Activated CD8-positive, alpha-beta memory T cell treated with anti-CD3 and anti-CD28 coated beads, Interleukin-2, amount 50 U/mL, for 1 hour (primary cell): ENCODE data around the gene NDST1.

Source experiments
- DNase-seq: peaks from one replicate; pipeline ENCODE4 v3.0.0-alpha.2; 2020; ENCODE audit errors: extremely low read depth

The NDST1 gene

DNA sequence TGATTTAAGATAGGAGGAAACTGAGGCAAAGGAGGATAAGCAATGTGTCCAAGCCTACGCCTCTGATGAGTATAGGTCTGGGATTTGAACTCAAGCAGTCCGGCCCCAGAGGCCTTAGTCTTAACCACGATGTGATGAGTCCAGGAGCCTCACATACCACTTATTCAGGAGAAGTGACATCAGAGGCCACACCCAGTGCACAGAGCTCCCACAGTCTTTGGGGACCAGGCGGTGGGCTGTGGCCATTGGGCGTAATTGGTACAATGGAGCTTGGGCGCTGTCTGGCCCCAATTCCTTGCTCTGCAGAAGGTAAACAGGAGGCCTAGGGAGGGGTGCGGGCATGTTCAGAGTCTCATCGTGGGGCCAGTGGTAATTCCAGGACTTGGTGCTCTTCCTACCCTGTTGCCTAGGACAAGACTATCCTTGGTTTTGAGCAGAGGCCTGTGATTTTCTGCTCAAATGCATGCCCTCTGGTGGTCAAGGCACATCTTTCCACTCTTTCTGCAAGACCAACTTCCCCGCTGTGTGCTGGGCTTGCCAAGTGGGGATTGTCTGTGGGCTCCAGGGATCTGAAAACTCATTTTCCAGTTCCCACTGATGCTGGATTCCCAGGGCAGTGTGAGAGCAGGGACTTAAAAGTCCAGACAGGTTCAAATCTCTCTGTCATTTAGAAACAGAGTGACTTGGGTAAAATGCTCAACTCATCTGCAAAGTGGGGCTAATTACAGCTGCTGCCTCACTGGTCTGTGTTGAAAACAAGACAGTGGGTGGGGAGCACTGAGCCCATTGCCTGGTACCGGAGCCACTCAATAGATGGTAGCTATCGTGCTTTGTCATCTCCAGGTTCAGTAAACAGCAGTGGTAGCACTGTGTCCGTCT is 15.8 kb downstream of the NDST1 start:
- no peak for DNase-seq

DNA sequence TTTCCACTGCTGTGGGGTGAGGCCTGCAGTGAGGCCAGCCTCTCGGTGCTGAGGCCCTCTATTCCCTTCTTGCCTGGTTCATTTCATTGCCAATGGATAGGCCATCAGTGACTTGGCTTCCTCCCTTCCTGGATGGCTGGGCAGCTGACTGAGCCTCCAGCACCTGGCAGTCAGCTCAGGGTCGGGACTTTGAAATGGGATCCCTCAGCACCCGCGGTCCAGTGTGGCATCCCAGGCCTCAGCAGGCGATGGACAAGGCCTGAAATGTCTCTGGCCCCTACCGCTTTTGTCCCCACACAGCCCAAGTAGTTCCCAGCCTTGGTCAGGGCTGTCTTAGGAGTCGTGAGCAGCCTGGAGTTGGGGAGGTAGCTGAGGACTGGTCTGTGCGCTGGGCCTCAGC is 17.2 kb downstream of the NDST1 start:
- DNase-seq, result no peak

DNA sequence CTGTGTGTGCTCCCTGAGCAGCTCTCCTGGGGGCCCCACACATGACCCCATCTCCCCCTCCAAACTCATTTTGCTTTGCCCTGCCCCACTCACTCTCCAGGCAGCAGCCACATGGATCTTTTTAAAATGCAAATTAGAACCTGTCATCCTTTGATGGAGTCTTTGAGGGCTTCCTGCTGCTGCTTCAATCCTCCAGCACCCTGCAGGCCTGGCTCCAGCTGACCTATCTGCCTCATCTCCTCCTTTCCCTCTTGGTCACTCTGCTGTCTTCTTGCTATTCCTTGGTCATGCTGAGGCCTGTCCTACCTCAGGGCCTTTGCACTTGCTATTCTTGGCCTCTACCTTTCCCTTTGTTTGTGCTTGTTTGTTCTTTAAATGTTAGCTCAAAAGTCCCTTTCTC is 17.9 kb downstream of the NDST1 start:
- no peak for DNase-seq

DNA sequence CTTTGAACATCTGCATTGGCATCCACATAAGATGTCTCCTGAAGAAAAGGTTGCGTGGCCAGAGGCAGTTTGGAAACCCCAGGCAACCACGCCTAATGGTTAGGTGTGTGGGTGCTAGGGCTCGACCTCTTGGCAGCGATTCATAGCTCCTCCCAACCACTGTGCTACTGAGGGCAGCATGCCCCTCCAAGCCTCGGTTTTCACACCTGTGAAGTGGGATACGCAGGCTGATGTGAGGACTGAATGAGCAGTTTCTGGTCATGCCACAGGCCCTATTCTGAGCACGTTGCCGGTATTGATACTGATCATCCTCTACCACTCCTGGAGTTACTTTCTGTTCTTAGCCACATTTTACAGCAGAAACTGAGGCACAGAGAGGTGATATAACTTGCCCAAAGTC is 19.1 kb downstream of the NDST1 start:
- DNase-seq, result no peak

DNA sequence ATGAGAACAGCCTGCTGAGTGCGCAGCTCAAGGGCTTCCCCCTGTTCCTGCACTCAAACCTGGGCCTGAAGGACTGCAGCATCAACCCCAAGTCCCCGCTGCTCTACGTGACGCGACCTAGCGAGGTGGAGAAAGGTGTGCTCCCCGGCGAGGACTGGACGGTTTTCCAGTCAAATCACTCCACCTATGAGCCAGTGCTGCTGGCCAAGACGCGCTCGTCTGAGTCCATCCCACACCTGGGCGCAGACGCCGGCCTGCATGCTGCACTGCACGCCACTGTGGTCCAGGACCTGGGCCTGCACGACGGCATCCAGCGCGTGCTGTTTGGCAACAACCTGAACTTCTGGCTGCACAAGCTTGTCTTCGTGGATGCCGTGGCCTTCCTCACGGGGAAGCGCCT is 19.9 kb downstream of the NDST1 start:
- DNase-seq, result no peak

DNA sequence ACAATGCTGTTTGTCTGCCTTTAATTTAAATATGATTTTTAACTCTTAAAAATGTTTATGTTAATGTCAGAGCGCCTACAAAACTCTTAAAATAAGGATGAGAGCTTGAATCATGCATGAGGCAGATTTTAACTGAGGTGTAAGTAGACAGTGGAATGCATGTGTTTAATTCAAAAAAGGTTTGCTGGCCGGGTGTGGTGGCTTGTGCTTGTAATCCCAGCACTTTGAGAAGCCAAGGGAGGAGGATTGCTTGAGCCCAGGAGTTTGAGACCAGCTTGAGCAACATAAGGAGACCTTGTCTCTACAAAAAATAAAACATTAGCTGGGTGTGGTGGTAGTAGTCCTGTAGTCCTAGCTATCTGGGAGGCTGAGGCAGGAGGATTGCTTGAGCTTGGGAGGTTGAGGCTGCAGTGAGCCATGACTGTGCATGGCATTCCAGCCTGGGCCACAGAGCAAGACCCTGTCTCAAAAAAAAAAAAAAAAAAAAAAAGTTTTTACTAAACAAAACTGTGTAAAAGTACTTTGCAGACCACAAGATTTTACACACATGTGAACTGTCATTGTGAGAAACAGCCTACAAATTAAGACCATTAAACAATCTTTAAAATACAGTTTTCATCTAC is 21.1 kb downstream of the NDST1 start:
- no peak for DNase-seq

DNA sequence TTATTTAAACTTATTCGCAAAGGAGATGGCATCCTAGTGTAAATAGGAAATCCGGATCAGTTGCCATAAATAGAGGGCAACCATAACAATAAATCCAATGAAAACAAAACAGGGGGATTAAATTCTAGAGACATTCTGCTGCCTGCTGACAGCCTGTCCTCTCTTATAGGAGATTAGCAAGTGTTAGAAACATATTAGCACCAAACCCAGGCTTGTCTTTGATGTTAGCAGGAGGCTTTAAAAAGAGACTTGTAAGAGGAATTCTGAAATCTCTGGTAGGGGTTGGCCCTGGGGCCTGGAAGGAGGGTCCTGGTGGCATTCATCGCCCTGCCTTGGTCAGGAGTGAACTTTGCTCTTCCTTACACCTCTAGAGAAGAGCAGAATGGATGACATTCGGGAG is 21.6 kb downstream of the NDST1 start:
- DNase-seq, result no peak

DNA sequence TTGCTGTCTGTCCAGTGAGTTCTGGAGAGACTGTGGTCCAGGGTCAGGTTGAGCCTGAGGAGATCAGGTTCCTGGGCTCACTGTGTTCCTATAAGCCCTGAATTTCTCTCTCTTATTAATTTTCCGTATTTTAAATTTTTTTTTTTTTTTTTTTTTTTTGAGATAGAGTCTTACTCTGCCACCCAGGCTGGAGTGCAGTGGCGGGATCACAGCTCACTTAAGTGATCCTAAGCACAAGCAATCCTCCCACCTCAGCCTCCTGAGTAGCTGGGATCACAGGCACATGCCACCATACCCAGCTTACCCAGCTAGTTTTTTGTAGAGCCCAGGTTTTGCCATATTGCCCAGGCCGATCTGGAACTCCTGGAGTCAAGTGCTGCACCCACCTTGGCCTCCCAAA is 22.5 kb downstream of the NDST1 start:
- DNase-seq, result no peak

DNA sequence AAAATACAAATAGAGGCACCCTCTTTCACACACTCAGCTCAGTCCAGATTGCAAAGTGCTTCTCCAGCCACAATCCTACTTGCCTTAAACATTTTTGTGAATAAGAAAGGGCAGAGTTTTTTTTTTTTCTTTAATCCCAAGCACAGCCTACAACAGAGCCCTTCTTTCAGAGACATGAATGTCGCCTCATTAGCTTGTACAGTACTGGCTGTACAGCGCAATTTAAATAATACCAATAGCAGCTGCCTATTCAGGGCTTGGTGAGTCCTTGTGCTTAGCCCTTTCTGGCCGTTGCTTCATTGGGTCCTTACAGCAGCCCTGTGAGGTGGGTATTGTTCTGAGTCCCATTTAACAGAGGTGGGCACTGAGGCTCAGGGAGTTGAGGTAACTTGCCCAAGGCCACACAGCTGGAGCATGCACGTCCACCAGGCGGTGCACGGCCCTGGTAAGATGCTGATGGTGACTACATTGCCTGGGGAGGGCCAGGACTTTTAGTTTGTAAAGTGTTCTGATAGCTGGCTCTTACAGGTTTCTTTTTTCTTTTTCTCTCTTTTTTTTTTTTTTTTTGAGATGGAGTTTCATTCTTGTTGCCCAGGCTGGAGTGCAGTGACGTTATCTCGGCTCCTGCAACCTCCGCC is 23.1 kb downstream of the NDST1 start:
- no peak for DNase-seq

DNA sequence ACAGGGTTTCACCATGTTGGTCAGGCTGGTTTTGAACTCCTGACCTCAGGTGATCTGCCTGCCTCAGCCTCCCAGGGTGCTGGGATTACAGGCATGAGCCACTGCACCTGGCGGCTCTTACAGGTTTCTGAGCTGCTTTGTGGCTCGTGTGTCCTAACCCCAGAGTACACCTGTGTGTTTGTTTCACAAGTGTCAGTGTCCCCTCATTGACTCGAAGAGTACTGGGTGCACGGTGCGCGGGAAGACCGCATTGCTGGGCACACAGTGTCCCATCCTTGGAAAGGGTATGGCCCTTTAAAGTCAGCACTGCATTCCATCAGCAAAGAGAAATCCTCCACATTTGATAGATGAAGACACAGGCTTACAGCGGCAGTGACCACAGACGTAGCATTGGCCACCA is 23.8 kb downstream of the NDST1 start:
- no peak for DNase-seq

DNA sequence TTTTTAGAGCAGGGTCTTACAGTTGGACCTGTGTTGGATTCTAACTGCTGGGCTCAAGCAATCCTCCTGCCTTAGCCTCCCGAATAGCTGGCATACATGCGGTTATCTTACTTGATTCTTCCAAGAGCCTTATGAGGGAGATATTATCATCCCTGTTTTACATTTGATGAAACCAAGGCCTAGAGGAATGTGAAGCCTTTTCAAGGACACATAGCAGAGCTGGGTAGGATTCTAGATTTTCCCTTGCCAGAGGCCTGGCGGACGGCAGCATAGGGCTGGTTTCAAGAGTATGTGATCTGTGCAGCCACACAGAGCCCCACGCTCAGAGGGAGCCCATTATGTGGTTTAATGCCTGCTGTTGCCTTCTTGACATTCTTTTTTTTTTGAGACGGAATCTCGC is 24.2 kb downstream of the NDST1 start:
- DNase-seq, result no peak

DNA sequence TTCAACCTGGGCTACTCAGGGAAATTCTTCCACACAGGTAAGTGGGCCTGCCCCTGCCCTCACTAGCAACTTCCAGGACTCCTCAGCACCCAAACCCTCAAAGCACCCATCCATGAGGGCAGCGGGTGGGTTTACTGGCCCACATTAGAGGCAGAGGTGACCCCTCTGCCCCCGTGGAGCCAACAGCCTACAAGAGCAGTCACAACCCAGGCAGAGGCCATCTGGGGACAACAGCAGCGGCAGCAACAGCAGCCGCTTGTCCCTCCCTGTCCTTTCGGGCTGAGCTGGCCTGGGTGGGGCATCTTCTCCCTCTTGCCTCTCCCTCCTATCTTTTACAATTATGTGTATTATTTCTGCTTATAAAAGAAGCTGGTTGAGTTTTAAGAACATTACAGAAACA is 25.1 kb downstream of the NDST1 start:
- DNase-seq, result no peak

DNA sequence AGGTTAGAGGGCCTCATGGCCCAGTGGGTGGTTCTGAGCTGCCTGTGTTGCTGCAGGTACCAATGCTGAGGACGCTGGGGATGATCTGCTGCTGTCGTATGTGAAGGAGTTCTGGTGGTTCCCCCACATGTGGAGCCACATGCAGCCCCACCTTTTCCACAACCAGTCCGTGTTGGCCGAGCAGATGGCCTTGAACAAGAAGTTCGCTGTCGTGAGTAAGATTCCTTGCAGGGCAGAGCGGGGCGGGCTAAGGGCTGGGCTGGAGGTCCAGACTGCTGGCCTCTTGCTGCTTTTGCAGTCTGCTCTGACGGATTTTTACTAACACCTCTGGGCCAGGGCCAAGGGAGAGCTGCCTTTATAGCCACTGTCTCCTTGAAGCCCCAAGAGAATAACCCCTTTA is 26.9 kb downstream of the NDST1 start:
- no peak for DNase-seq

DNA sequence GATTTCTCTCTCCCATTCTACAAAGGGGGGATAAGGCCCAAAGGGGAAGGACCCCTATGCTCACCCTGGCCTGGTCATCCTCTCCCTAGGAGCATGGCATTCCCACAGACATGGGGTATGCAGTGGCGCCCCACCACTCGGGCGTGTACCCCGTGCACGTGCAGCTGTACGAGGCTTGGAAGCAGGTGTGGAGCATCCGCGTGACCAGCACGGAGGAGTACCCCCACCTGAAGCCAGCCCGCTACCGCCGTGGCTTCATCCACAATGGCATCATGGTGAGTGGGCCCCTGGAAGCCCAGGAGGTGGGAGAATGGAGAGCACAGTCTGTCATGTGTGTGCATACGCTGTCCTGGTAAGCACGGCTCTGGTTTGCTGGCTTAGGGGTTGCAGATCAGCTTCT is 27.7 kb downstream of the NDST1 start:
- DNase-seq, result no peak

DNA sequence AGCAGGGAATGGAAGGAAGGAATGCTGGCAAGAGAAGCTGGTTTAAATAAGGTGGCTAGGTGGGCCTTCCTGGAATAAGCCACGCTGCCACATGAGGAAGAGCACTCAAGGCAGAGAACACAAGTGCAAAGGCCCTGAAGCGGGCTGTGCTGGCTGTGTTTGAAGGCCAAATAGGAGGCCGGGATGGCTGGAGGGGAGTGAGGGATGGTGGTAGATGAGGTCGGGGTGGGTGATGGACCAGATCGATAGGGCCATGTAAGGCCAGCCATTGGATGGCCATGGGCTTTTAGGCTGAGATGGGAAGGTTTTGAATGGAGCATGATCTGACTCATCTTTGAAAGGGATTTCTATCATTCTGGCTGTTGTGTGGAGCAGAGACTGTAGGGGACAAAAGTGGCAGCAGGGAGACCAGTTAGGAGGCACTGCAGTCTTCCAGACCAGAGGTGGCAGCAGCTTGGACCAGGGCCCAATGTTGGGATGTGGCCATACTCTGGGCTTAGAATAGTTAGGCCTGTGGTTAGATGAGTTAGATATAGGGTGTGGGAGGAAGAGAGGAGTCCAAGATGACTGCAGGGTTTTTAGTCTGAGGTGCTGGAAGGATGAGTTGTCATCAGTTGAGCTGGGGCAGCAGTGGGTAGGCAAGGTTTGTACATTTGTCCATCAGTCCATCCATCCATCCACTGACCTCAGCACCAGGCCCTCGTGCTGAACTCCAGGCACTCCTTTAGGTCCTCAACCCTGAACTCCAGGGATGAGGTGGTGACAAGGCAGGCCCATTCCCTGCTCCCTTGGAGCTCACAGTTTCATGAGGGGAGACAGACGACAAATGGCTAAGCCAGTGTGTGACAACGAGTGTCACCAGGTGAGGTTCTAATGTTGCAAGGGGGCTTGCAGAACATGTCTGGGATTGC is 30.3 kb downstream of the NDST1 start:
- no peak for DNase-seq

DNA sequence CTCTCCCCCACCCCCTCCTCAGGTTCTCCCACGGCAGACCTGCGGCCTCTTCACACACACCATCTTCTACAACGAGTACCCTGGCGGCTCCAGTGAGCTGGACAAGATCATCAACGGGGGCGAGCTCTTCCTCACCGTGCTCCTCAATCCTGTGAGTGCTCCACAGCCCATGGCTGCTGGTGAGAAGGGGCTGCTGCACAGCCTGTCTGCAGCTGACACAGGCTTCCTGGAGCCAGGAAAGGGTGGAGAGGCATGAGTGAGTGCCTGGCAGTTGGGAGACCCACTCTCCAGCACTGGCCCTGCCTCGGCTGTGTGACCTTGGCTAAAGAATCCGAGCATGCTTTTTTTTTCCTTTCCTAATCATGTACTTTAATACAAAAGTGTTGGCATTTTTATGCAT is 31.3 kb downstream of the NDST1 start:
- DNase-seq, result no peak

DNA sequence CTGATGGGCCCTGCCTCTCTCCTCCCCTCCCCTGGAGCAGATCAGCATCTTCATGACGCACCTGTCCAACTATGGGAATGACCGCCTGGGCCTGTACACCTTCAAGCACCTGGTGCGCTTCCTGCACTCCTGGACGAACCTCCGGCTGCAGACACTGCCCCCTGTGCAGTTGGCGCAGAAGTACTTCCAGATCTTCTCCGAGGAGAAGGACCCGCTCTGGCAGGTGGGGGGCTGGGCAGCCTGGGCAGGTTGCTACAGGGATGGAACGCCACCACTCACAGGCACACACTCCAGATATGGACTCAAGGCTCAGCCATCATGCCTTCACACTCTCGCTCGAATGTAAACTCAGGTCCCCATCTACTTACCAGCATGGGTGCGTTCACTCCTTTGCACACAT is 32.1 kb downstream of the NDST1 start:
- DNase-seq, result no peak

DNA sequence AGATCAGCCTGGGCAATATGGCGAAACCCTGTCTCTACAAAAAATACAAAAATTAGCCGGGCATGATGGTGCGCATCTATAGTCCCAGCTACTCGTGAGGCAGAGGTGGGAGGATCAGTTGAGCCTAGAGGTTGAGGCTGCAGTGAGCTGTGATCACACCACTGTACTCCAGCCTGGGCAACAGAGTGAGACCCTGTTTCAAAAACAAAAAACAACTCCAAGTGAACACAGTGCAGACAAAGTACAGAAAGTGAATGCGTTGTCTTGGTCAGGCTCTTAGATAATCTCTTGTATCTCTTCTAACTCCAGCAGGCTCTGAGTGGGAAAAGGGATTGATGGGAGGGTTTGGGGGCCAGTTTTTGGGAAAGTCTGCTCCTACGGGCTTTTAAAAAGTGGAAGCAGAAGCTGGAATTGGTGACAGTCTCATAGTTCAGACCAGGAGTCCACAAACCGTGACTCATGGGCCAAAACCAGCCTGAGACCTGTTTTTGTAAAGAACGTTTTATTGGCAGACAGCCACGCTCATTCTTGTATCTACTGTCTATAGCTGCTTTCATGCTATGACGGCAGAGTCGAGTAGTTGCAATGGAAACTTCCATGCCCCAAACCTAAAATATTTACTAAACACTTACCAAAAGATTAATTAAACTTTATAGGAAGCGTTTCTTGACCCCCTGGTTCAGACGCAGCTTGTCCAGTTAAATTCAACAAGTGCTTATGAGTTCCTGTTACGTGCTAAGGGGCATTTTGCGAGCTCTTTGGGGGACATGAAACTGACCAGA is 32.9 kb downstream of the NDST1 start:
- DNase-seq, result no peak

DNA sequence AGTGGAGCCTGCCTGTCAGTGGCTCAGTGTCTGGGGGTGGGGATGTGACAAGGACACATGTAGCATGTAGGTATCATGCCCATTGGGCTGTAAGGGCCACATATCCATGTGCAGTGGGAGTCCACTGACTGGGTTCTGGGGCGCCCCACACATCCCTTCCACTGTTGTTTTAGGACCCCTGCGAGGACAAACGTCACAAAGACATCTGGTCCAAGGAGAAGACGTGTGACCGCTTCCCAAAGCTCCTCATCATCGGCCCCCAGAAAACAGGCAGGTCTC is 33.4 kb downstream of the NDST1 start:
- DNase-seq, result no peak

DNA sequence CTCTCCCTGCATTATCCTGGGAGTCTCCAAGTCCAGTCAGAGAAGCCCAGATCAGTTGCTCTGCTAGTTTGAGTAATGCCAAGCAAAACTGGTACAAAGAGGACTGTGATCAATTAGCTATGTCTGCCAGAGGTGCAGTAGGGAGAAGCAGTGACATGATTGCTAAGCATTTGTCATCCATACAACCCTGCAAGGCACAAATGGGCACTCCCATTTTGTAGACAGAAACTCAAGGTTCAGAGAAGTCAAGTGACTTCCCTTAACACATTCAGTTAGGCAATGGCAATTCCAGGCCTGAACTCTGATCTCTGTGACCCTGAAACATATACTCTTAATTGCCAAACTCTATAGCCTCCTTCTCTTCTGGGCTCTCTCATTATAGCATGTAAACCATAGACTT is 34.0 kb downstream of the NDST1 start:
- no peak for DNase-seq

DNA sequence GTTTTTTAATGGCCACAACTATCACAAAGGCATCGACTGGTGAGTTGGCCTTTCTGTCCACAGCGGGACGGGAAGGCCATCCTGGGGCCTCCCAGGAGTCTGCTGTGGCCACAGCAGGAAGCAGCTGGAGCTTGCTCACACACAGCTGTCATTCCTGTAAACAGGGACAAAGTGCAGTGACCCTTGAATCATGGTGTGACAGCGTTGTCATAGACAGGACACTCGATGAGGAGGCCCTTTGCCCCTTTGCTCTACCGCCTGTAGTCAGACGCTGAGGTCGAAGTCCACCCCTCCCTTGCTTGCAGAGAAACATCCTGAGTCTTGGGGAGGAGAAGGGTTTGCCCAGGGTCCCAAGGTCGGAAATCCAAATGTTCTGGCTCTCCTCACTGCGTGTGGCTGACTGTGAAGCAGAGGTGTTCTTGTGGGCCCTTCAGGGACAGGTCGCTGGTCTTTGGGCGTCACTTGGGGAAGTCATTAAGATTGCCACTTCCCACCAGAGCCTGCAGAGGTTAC is 35.1 kb downstream of the NDST1 start:
- DNase-seq, result no peak
